HG03108 (cell line): ENCODE data around the gene CACNA1B.
"Not testable (repeated sequence)": the region's sequence is repeated elsewhere in the genome, so short reads cannot be mapped to it uniquely, and the experiment has no call there.

Experiments used
- ATAC-seq: cut with Tn5 transposase; IDR thresholded peaks from one replicate; pipeline ENCODE4 v1.9.1; 2021; ENCODE audit warnings: moderate library complexity; ENCODE audit not compliant: unreplicated experiment

CACNA1B gene

DNA sequence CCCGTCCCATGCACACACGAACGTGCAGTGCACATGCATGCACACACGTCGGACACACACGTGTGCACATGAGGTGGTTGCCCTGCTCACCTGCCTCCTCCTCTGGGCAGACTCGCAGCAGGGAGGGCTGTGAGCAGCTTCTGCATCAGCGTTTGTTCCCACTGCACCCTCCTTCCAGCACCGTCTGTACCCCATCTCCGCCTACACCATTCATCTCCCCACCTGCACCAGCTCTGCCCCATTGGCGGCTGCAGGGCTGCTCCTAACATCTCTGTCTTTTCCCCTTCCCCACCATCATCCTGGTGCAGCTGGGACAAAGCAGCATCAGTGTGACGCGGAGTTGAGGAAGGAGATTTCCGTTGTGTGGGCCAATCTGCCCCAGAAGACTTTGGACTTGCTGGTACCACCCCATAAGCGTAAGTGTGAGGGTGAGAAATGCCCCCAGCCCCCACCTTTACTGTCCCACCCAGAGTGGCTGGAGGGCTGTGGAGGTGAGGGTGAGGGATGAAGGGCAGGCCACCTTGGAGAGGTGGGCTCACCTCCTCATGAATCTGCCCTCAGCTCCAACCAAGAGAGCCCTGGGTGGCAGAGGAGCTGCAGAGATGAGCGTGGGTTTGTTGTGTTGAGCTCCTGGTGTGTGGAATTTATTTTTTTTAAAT is 234.6 kb downstream of the CACNA1B start:
- no peak for ATAC-seq

DNA sequence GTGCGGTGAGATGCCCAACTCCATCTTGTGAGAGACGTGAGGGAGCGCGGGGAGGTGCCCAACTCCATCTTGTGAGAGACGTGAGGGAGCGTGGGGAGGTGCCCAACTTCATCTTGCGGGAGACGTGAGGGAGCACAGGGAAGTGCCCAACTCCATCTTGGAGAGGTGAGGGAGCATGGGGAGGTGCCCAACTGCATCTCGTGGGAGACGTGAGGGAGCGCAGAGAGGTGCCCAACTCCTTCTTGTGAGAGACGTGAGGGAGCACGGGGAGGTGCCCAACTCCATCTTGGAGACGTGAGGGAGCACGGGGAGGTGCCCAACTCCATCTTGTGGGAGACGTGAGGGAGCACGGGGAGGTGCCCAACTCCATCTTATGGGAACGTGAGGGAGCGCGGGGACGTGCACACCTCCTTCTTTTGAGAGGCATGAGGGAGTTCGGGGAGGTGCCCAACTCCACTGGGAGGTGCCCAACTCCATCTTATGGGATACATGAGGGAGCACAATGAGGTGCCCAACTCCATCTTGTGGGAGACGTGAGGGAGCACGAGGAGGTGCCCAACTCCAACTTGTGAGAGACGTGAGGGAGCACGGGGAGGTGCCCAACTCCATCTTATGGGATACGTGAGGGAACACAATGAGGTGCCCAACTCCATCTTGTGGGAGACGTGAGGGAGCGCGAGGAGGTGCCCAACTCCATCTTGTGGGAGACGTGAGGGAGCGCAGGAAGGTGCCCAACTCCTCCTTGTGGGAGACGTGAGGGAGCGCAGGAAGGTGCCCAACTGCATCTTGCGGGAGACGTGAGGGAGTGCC is 235.4 kb downstream of the CACNA1B start:
- no peak for ATAC-seq

DNA sequence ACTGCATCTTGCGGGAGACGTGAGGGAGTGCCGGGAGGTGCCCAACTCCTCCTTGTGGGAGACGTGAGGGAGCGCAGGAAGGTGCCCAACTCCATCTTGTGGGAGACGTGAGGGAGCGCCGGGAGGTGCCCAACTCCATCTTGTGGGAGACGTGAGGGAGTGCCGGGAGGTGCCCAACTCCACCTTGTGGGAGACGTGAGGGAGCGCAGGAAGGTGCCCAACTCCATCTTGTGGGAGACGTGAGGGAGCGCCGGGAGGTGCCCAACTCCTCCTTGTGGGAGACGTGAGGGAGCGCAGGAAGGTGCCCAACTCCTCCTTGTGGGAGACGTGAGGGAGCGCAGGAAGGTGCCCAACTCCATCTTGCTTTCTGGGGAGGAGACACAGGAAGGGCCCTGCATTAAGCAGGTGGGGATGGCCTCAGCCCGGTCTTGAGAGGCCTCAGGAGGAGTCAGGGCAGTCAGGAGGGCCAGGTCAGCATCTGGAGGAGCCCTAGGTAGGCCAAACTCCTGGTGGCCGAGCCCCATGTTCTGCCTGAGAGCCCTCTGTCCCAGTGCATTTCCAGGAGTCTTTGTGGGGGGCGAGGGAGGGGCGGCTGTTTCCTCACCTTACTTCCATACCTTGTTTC is 236.2 kb downstream of the CACNA1B start:
- ATAC-seq, result not testable (repeated sequence)

DNA sequence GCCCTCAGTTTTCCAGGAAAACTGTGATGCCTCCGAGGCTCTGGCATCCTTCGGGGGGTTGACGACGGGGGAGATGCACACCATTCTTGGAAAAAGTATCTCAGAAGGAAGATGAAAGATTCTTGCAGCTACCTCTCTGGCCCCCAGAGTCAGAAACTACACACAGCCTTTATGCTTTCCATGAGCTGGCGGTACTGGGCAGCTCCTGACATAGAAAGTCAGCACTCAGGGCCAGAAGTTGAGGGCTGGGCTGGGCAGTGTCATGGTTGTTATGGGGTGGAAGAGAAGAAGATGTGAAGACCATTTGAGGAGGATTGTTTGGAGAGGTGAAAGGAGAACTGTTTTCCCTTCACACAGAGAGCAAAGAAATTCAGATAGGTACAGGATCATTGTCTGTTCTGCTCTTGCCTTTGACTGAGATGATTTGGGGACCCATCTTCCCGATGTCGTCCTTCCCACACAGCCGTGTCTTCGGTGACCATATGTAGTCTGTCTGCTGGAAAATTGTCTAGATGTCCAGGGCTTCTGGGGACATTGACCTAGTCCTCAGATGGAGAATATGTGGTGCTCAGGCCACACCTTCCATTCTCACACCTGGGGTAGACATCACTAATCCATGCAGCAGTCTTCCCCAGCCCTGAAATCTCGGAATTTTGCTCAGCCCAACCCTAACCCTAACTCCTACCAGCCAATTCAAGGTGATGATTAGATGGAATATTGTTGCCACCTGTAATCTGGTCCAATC is 237.1 kb downstream of the CACNA1B start:
- no peak for ATAC-seq

DNA sequence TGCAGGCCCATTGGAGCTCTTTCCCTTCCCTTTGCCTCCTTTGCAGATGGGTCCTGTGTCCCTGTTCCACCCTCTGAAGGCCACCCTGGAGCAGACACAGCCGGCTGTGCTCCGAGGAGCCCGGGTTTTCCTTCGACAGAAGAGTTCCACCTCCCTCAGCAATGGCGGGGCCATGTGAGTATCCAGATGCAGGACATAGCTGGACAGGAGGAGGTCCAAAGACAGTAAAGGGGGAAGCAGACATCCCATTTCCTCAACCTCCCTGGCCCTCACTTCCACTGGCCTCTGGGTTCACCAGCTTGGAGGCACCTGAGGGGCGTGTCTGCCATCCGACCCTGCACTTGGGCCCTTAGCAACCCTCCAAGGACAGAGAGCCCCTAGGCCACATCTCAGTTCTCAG is 237.9 kb downstream of the CACNA1B start:
- ATAC-seq, result no peak

DNA sequence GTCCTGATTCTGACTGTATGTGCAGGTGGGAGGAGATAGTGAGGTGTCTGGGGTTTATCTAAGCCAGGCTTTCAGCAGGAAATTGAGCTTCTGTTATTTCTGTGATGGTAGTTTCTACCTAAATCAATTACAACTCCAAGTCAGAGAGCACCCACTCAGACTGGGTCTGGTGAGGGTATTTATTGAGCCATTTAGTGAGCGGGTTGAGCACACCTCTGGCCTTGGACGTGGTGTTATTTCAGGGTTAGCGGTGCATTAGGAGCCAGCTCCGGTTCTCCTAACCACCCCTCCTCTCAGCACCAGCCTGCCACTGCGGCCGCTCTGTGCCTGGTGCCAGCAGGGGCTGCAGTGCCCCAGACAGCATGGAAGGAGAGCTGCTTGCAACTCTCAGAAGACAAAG is 238.9 kb downstream of the CACNA1B start:
- ATAC-seq, result no peak

DNA sequence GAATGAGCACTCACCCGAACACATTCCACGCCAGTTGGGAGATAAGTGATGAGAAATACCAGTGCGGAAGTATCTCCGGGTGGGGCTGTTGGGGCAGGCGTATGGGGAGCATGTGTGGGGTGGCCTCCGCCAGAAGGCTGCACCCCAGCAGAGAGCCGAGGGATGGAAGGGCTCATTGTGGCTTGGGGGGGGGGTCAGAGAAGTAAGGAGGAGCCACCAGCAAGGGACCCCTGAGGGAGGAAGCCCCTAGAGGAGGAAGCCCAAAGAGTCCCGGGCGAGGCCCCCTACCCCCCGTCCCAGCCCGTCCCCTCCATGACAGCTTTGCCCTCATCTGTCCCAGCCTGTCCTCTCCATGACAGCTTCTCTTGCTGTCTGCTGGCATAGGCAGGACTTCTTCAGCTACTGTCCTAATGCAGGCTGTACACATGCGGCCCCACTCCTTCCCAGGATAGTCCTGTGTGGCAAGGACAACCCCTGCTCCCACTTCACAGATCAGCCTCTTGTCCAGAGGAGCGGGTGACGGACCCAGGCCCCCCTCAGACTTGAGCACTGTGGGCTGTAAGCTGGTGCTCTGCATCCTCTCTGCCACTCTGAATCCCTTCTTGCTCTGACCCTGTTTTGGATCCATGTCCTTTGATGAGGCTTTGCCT is 239.6 kb downstream of the CACNA1B start:
- no peak for ATAC-seq

DNA sequence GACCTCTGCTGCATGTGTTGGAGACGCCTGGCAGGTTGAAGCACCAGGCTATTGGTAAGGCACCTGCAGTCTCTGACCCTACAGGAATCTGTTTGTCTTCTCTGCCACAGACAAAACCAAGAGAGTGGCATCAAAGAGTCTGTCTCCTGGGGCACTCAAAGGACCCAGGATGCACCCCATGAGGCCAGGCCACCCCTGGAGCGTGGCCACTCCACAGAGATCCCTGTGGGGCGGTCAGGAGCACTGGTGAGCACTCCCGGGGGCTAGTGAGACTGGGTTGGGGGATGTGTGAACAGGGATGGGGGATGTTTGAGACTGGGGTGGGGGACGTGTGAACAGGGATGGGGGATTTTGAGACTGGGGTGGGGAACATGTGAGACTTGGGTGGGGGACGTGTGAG is 240.3 kb downstream of the CACNA1B start:
- no peak for ATAC-seq

DNA sequence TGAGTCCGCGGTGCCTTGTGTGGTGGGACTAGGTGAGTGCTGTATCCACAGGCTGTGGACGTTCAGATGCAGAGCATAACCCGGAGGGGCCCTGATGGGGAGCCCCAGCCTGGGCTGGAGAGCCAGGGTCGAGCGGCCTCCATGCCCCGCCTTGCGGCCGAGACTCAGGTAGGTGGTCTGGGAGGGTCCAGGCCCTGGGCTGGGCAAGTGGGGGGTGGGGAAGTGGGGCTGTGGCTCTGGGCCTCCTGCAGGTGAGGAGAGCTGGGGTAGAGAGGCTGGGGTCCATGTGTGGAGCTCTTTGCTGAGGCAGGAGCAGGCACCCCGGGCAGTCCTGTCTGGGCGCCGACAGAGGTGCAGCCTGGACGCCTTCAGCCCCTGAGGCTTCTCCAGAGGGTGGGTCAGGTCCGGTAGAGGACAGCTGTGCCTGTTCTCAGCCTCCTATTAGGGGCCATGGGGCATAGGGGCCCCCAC is 241.1 kb downstream of the CACNA1B start:
- ATAC-seq, result no peak

DNA sequence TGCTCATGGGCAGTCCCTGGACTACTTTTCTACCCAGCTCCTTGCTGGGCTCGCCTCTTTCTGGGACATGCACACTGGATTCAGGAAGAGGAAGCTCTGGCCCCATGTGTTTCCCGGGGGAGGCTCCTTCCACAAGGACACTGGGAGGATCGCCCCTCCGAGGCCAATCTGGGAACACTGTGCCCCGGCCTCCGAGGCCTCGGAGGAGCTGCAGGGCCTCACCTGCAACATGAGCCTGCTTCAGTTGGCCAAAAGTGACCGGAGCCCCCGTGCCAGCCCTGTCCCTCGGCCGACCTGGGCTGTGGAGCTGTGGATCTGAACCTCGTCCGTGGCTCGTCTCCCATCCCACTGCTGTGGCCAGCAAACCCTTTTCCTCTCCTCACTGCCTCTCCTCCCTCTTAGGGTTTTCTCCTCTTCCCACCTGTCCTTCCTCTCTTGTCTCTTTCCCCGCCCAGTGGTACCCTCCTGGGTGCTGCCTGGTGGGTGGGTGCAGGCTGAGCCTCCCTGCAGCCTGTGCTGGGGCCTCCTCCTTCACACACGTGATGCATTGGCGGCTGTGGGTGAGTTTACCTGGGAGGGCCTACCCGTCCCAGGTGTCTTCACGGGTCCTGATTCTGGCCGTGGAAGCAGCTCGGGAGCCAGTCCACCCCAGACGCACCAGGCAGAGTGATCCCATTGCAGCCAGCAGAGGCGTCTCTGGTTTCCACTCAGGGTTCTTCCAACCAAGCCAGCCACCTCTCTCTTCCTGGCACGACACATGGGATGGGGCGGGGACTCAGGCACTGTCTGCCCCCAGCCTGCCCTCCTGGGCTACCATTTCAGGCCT is 241.8 kb downstream of the CACNA1B start:
- ATAC-seq, result no peak

DNA sequence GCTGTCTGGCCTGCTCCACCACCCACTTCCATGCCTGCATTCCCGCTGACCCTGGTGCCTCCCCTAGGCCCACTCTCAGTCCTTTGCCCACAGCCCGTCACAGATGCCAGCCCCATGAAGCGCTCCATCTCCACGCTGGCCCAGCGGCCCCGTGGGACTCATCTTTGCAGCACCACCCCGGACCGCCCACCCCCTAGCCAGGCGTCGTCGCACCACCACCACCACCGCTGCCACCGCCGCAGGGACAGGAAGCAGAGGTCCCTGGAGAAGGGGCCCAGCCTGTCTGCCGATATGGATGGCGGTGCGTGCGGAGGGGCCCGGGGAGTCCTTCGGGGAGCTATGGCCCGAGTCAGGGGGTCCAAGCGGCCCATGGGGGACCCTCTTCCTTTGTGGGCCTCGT is 242.5 kb downstream of the CACNA1B start:
- ATAC-seq, result no peak

DNA sequence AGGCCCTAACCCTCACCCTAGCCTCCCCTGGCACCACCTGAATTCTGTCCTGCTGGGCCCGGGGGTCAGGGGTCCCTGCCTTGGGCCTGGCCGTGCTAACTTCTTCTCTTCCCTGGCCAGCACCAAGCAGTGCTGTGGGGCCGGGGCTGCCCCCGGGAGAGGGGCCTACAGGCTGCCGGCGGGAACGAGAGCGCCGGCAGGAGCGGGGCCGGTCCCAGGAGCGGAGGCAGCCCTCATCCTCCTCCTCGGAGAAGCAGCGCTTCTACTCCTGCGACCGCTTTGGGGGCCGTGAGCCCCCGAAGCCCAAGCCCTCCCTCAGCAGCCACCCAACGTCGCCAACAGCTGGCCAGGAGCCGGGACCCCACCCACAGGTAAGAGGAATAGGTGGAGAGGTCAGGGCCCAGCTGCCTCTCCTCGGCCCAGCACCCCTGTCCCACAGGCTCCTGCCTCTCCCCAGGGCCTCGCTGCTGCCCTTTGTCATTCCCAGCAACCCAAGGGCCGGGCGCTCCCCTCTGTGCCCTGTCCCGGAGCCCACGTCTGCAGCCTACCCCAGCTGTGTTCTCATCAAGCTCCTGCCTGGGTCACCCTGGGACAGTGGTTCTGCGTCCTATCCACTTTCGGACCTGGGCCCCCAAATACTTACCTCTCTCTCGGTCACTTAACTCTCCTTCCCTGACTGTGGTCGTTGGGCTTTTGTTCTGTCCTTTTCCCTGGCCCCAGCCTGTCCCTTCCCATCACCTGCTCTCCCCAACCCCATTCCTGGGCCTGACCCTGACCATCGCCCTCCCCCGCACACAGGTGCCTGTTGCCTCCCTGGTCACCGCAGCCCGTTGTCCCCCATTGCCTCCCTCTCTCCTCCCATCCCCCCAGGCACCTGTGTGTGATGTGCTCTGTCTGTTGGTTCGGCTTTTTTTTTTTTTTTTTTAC is 243.2 kb downstream of the CACNA1B start:
- ATAC-seq, result no peak

DNA sequence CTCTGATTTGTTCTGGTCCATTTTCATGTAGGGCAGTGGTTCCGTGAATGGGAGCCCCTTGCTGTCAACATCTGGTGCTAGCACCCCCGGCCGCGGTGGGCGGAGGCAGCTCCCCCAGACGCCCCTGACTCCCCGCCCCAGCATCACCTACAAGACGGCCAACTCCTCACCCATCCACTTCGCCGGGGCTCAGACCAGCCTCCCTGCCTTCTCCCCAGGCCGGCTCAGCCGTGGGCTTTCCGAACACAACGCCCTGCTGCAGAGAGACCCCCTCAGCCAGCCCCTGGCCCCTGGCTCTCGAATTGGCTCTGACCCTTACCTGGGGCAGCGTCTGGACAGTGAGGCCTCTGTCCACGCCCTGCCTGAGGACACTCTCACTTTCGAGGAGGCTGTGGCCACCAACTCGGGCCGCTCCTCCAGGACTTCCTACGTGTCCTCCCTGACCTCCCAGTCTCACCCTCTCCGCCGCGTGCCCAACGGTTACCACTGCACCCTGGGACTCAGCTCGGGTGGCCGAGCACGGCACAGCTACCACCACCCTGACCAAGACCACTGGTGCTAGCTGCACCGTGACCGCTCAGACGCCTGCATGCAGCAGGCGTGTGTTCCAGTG is 244.0 kb downstream of the CACNA1B start:
- ATAC-seq, result no peak

DNA sequence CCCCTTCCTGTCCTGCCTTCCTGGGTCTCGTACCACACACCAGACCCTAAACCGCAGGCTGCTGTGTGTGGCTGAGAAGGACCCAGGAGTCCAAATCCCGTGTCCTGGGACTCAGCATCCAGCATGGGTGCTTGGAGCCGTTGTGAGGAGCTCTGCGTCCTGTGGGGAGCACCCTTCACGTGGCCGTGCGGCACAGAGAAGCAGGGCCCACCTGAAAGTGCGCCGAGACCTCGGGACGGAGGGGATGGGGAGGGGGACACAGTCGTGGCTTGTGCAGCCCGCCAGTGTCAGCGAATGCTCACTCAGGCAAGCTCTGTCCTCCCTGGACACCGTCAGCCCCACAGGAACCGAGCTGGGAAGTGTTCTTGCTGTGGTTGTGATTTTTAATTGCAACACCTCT is 244.6 kb downstream of the CACNA1B start:
- no peak for ATAC-seq

DNA sequence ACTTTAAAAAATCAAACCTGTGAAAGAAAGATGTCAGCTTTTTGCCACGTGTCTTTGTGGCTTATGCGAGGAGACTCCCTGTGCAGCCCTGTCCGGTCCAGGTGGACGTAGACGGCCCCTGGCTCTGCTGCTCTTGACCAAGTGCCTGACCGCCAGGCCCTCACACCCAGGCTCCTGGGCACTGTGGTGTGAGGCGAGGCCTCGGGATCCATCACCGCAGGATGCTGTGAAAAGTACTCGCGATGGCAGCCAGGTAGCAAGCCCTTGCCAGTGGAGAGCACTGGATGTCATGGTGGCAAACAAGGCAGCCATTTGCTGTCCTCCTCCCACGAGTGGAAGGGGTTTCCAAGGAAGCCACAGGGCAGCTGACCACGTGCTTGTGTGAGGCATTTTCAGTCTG is 245.1 kb downstream of the CACNA1B start:
- no peak for ATAC-seq

DNA sequence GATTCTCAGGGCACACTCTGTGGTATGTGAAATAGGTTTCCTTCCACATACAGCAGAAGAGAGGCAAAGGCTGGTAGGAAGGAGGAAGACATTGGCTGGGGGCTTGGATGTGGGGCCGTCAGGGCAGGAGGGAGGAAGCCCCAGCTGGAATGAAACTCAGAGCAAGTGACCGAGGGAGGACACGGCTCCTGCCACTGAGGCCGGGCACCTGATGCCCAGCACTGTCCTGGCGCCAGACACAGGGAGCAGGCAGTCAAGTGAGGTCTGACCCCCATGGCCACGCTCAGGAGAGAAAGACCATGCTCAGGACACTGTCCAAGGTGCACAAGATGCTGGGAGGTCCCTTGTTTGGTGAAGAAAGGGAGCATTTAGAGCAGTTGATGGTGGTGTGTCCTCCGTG is 245.5 kb downstream of the CACNA1B start:
- no peak for ATAC-seq

DNA sequence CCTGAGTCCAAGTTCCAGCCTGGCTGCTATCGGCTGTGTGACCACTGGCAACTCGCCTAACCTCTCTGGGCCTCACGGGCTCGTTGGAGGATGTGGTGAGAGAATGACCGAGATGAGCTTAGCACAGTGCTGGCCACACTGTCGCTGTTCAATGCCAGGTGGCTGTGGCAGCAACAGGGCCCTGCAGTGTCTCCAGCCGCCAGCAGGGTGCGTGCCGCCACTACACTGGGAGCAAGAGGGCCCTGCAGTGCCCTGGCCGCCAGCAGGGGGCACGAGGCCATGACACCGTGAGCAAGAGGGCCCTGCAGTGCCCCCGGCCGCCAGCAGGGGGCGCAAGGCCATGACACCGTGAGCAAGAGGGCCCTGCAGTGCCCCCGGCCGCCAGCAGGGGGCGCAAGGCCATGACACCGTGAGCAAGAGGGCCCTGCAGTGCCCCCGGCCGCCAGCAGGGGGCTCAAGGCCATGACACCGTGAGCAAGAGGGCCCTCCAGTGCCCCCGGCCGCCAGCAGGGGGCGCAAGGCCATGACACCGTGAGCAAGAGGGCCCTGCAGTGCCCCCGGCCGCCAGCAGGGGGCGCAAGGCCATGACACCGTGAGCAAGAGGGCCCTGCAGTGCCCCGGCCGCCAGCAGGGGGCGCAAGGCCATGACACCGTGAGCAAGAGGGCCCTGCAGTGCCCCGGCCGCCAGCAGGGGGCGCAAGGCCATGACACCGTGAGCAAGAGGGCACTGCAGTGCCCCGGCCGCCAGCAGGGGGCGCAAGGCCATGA is 248.7 kb downstream of the CACNA1B start:
- peak; percentile 94 for ATAC-seq
